HG02763 (cell line): ENCODE results near the gene ANKRD9.

Experiments used
- ATAC-seq: cut with Tn5 transposase; IDR thresholded peaks from one replicate; pipeline ENCODE4 v1.9.1; 2021; ENCODE audit warnings: mild to moderate bottlenecking, moderate library complexity; ENCODE audit not compliant: unreplicated experiment

ANKRD9 gene

GRCh38 chr14:102499401-102500157 lies 10.0 kb downstream of the ANKRD9 start:
- no peak for ATAC-seq

GRCh38 chr14:102498678-102499265 lies 10.8 kb downstream of the ANKRD9 start:
- ATAC-seq = no peak

- ATAC-seq = no peak
These were observed 11.4 kb downstream of the ANKRD9 start for GRCh38 chr14:102497998-102498677.

GRCh38 chr14:102496958-102497744 lies 12.4 kb downstream of the ANKRD9 start:
- no peak for ATAC-seq

- no peak for ATAC-seq
These were observed 13.3 kb downstream of the ANKRD9 start for GRCh38 chr14:102496331-102496691.

GRCh38 chr14:102495491-102496330 lies 13.9 kb downstream of the ANKRD9 start:
- no peak for ATAC-seq

GRCh38 chr14:102493585-102493984 lies 16.0 kb downstream of the ANKRD9 start:
- ATAC-seq = no peak

- ATAC-seq = no peak
These were observed 16.5 kb downstream of the ANKRD9 start for GRCh38 chr14:102493096-102493495.

- ATAC-seq = no peak
These were observed 17.1 kb downstream of the ANKRD9 start for GRCh38 chr14:102492531-102492910.

- ATAC-seq = no peak
These were observed 17.6 kb downstream of the ANKRD9 start for GRCh38 chr14:102491786-102492530.

- no peak for ATAC-seq
These were observed 18.2 kb downstream of the ANKRD9 start for GRCh38 chr14:102491366-102491765.

GRCh38 chr14:102490456-102490855 lies 19.1 kb downstream of the ANKRD9 start:
- no peak for ATAC-seq

GRCh38 chr14:102487204-102487577 lies 22.4 kb downstream of the ANKRD9 start:
- ATAC-seq = no peak

GRCh38 chr14:102486513-102487203 lies 22.9 kb downstream of the ANKRD9 start:
- no peak for ATAC-seq

- ATAC-seq = no peak
These were observed 23.7 kb downstream of the ANKRD9 start for GRCh38 chr14:102485693-102486512.

GRCh38 chr14:102484316-102484715 lies 25.3 kb downstream of the ANKRD9 start:
- ATAC-seq = no peak

- no peak for ATAC-seq
These were observed 27.8 kb downstream of the ANKRD9 start for GRCh38 chr14:102481791-102482238.

- no peak for ATAC-seq
These were observed 28.2 kb downstream of the ANKRD9 start for GRCh38 chr14:102481371-102481770.
